GM12872 (cell line): Measurements from ENCODE around the gene SYNJ2.

Experiments used
- TF ChIP-seq, protein P1 (sequence below): IDR thresholded peaks from 3 replicates; pipeline ENCODE4 v1.5.1; 2011; ENCODE audit warnings: low read depth, mild to moderate bottlenecking, low read length, moderate library complexity; ENCODE audit not compliant: insufficient read depth

Gene SYNJ2

DNA sequence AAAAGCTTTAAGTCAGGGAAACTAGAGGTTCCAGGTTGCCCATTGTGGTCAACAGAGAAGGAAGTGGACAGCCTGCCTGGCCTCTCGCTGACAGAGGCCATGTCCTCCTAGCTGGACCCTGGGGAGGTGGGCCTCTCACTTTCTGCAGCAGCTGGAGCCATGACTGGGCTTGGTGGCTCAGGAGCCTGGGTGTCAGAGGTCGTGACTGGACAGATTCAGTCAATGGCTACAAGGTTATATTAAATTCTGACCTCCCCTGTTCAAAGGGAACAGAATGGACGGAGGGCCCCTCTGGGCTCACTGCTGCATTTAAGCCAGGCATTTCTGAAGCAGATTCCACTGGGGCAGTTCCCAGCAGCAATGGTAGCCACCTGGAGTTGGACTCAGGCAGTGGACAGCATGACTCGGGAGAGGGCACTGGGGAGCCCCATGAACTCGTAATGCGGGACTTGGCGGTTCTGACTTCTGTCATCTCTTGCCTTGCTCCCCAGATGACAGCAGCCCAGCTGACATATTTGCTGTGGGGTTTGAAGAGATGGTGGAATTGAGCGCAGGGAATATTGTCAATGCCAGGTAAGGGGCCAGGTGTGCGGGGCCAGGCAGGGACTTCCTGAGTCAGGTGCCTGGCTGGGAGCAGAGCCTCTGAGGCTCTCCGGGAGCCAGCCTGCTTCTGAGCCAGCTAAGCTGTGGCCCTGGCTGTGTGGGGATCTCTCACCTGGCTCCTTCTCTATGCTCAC lies 86.7 kb downstream of the SYNJ2 start:
- TF ChIP-seq, protein P1, sequence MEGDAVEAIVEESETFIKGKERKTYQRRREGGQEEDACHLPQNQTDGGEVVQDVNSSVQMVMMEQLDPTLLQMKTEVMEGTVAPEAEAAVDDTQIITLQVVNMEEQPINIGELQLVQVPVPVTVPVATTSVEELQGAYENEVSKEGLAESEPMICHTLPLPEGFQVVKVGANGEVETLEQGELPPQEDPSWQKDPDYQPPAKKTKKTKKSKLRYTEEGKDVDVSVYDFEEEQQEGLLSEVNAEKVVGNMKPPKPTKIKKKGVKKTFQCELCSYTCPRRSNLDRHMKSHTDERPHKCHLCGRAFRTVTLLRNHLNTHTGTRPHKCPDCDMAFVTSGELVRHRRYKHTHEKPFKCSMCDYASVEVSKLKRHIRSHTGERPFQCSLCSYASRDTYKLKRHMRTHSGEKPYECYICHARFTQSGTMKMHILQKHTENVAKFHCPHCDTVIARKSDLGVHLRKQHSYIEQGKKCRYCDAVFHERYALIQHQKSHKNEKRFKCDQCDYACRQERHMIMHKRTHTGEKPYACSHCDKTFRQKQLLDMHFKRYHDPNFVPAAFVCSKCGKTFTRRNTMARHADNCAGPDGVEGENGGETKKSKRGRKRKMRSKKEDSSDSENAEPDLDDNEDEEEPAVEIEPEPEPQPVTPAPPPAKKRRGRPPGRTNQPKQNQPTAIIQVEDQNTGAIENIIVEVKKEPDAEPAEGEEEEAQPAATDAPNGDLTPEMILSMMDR, result no peak

DNA sequence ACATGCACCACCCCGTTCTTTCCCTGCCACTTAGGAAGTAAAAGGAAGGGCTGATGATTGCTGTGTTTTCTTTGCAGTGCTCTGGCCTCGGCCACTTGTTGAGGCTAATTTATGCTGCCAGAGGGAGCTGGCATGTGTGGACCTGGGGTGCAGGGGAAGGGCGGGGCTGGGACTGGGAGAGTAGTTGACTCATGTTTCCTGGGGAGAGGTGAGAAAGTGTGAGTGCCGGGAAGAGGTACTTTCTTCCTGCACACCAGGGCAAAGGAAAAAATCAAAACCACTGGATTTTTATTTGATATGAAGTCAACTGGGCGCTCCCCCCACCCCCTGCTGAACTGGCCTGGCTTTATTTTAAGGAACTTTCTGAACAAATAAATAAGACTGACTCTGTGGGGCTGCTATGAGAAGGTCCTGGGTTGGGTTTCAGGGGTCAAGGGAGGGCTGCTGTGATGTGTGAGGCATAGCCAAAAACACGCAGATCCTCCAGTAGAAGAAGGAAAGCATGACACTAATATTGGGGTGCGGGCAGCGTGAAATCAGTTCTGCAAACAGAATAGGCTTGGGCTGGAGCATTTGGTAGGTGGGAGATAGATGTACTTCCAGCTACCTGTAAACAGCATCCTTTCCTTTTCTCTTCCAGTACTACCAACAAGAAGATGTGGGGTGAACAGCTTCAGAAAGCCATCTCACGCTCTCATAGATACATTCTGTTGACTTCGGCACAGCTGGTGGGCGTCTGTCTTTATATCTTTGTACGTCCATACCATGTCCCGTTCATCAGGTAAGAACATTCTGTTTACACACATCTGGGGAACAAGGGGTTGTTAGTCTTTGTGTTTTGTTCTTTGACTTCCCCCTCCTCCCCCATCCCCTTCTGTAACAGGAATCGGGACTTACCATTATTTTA lies 87.5 kb downstream of the SYNJ2 start:
- TF ChIP-seq, protein P1, result no peak

DNA sequence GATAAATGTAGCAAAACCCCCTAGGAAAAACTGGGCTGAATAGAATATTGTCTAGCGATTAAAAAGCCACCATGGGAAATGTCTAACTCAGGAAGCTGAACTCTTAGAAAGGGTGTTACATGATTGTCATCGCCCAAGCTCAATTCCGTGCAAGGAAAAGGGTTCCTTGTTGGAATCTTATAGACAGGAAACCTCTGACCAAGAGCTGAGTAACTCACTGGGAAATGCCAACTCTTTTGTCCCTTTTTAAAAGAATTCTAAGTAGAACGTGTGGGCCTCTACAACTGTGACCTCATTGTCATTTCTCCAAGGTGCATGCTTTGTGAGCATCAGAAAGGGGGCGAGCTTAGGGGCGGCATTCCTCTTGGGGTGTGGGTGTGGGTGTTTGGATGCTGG lies 88.1 kb downstream of the SYNJ2 start:
- TF ChIP-seq, protein P1, result no peak

DNA sequence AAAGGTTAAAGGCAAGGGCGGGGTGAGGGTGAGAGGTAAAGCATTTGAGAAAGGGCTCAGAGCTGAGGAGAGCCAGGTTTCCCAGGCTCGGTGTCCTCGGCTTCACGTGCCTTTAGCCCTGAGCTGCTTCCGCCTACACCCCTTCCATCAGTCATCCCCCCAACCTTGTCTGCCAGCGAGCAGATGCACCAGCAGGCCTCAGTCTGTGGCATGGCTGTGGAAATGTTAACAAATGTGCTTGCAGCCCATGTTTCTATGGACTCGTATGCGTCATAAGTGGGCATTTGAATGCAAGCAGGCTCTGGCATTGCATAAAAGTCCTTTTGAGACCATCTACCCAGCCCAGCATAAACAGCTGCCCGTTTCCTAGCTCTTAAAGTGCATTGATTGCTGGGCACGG lies 88.8 kb downstream of the SYNJ2 start:
- TF ChIP-seq, protein P1, result no peak

DNA sequence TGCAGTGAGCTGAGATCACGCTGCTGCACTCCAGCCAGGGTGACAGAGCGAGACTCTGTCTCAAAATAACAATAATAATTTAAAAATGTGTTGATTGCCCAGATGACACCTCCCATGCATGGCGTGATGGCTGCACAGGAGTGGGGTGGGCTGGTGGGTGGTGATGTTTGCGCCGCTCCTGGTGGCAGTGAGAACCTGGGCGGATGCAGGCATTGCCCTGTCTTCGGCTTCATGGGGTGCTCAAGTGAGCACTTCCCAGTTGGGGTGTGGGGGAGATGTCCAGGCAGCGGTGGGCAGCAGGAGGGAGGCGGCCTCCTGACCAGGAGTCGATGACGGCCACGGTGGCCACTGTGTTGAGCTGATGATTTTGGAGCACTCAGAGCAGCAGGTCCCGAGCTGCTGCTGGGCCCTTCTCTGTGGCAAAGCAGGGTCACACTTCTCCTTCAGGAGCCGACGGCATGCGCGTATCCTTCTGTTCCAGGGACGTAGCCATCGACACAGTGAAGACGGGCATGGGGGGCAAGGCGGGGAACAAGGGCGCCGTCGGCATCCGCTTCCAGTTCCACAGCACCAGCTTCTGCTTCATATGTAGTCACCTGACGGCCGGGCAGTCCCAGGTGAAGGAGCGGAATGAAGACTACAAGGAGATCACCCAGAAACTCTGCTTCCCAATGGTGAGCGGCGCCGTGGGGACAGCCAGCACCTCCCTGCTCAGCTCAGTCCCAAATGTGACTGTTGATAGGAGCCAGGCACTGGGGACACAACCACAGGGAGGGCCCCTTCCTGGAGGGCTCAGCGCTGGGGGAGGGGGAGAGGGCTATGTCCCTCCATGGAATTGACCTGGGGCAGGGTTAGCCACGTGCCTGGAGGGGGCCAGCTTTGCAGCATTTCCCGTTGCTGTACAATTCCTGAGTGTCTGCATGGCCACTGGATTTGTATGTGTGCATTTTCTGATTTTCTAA lies 89.7 kb downstream of the SYNJ2 start:
- TF ChIP-seq, protein P1, result no peak

DNA sequence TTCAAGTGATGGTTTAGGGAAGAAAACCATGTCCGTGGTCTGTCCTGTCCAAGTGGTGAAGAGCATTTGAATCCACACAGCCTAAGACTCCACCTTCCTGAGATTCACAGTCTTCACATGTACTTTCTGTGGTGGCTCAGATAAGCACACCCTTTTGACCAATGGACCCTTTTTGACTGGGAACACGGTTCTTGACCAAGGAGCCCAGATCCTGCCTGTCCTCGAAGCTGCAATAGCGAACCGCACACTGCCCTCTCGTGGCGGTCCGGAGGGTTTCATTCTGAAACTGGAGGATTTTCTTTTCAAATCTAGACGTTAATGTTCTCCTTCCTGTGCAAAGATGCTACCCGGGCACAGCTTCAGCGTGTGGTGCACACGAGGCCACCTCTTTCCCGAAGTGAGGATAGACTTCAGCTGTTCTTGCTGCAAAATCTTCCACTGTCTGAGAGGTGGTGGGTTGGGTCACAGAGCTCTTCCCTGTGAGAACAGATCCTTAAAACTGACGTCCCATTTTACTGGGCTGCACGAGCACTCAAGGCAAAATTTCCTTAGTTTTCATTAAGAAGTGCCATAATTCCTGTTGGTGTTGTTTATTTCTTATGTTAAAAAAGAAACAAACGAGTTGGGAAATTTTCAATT lies 90.5 kb downstream of the SYNJ2 start:
- TF ChIP-seq, protein P1, result peak; percentile 91
